Ishikawa (cell line): ENCODE data around the gene ZNF613.

Experiments used
- CEBPB ChIP-seq: IDR thresholded peaks from 2 replicates; pipeline ENCODE4 v1.6.1; 2012
- EP300 ChIP-seq: IDR thresholded peaks from 2 replicates; pipeline ENCODE4 v1.6.1; 2012; ENCODE audit warnings: borderline replicate concordance
- FOXM1 ChIP-seq: IDR thresholded peaks from 2 replicates; pipeline ENCODE4 v1.6.1; 2012; ENCODE audit warnings: low read depth, borderline replicate concordance
- MAX ChIP-seq: IDR thresholded peaks from 2 replicates; pipeline ENCODE4 v1.6.1; 2012
- RAD21 ChIP-seq: IDR thresholded peaks from 2 replicates; pipeline ENCODE4 v1.6.1; 2012; ENCODE audit warnings: low read depth
- TEAD4 ChIP-seq: IDR thresholded peaks from 2 replicates; pipeline ENCODE4 v1.6.1; 2012
- YY1 ChIP-seq: IDR thresholded peaks from 2 replicates; pipeline ENCODE4 v1.6.1; 2012; ENCODE audit warnings: low read depth
- ZBTB7A ChIP-seq: IDR thresholded peaks from 2 replicates; pipeline ENCODE4 v1.6.1; 2012; ENCODE audit warnings: low read depth

GRCh38 chr19:51926426-51926783 is 867 bp upstream of the ZNF613 start:
- TF ChIP-seq EP300 = no peak
- no peak for TF ChIP-seq CEBPB
- no peak for TF ChIP-seq YY1
- no peak for TF ChIP-seq MAX
- TF ChIP-seq RAD21 = no peak
- TF ChIP-seq FOXM1 = no peak
- TF ChIP-seq ZBTB7A = no peak
- no peak for TF ChIP-seq TEAD4
